HG03175 (cell line): ENCODE measurements around the gene TPRX1.
"Not testable (repeated sequence)": the region's sequence is repeated elsewhere in the genome, so short reads cannot be mapped to it uniquely, and the experiment has no call there.

Source experiments
- ATAC-seq: cut with Tn5 transposase; IDR thresholded peaks from one replicate; pipeline ENCODE4 v1.9.1; 2021; ENCODE audit warnings: mild to moderate bottlenecking, moderate library complexity; ENCODE audit not compliant: unreplicated experiment

The TPRX1 gene

GRCh38 chr19:47768604-47769003 is 35.7 kb downstream of the TPRX1 start:
- no peak for ATAC-seq

- ATAC-seq: no peak
These were observed 37.0 kb downstream of the TPRX1 start for GRCh38 chr19:47767349-47767748.

- ATAC-seq: no peak
These were observed 37.7 kb downstream of the TPRX1 start for GRCh38 chr19:47766670-47767069.

- no peak for ATAC-seq
These were observed 38.1 kb downstream of the TPRX1 start for GRCh38 chr19:47766359-47766620.

GRCh38 chr19:47765523-47766358 is 38.6 kb downstream of the TPRX1 start:
- no peak for ATAC-seq

- not testable (repeated sequence) for ATAC-seq
These were observed 39.6 kb downstream of the TPRX1 start for GRCh38 chr19:47764705-47765104.

- no peak for ATAC-seq
These were observed 41.6 kb downstream of the TPRX1 start for GRCh38 chr19:47762615-47763308.

GRCh38 chr19:47762151-47762550 is 42.2 kb downstream of the TPRX1 start:
- no peak for ATAC-seq

GRCh38 chr19:47761566-47761965 is 42.8 kb downstream of the TPRX1 start:
- ATAC-seq: no peak

- no peak for ATAC-seq
These were observed 43.7 kb downstream of the TPRX1 start for GRCh38 chr19:47760632-47760999.

- no peak for ATAC-seq
These were observed 45.9 kb downstream of the TPRX1 start for GRCh38 chr19:47758443-47758804.

- no peak for ATAC-seq
These were observed 46.5 kb downstream of the TPRX1 start for GRCh38 chr19:47757617-47758442.

- ATAC-seq: no peak
These were observed 47.3 kb downstream of the TPRX1 start for GRCh38 chr19:47756953-47757608.

GRCh38 chr19:47756627-47756929 is 47.8 kb downstream of the TPRX1 start:
- no peak for ATAC-seq

GRCh38 chr19:47755762-47756626 is 48.4 kb downstream of the TPRX1 start:
- ATAC-seq: no peak

- no peak for ATAC-seq
These were observed 49.1 kb downstream of the TPRX1 start for GRCh38 chr19:47755065-47755761.

GRCh38 chr19:47754206-47755064 is 49.9 kb downstream of the TPRX1 start:
- ATAC-seq: no peak

- ATAC-seq: no peak
These were observed 51.7 kb downstream of the TPRX1 start for GRCh38 chr19:47752440-47753211.
